ENCODE measurements around the gene PI3.

The PI3 gene

GRCh38 chr20:45189067-45189609 lies 14.4 kb downstream of the PI3 start:
- no peak for DNase-seq

GRCh38 chr20:45189861-45190260 lies 15.2 kb downstream of the PI3 start:
- DNase-seq: no peak

- DNase-seq: no peak
These were observed 17.2 kb downstream of the PI3 start for GRCh38 chr20:45191926-45192325.

- DNase-seq: no peak
These were observed 18.6 kb downstream of the PI3 start for GRCh38 chr20:45193331-45193730.

- DNase-seq: no peak
These were observed 32.0 kb downstream of the PI3 start, which contains the start of gene SEMG1 for GRCh38 chr20:45206725-45207124. SEMG1 (plus strand) TSS chr20:45207033; CDS start chr20:45207054, 21 bp downstream.

- no peak for DNase-seq
These were observed 35.2 kb downstream of the PI3 start for GRCh38 chr20:45209924-45210323.

- DNase-seq: peak in 1 of 3 experiments; percentile 33
These were observed 37.1 kb downstream of the PI3 start for GRCh38 chr20:45211569-45212474.

GRCh38 chr20:45212836-45213235 lies 38.1 kb downstream of the PI3 start:
- no peak for DNase-seq

- DNase-seq: no peak
These were observed 43.4 kb downstream of the PI3 start for GRCh38 chr20:45218124-45218523.

GRCh38 chr20:45218636-45219035 lies 43.9 kb downstream of the PI3 start:
- DNase-seq: no peak

- DNase-seq: no peak
These were observed 46.4 kb downstream of the PI3 start, which contains the start of gene SEMG2 for GRCh38 chr20:45221076-45221475. SEMG2 (plus strand) TSS chr20:45221373; CDS start chr20:45221390, 17 bp downstream.

- DNase-seq: peak in 1 of 3 experiments; percentile 55
These were observed 48.4 kb downstream of the PI3 start for GRCh38 chr20:45223136-45223535.

All from NCI-H1417 (cell line).